ENCODE measurements around the gene SCYGR3. TPM values are rescaled to one million over a fixed set of nuclear protein-coding genes. Genes with fewer than 3 reads are reported as not detected.

SCYGR3 gene
- total RNA-seq, 1 donor from 2014 or later: not detected

DNA sequence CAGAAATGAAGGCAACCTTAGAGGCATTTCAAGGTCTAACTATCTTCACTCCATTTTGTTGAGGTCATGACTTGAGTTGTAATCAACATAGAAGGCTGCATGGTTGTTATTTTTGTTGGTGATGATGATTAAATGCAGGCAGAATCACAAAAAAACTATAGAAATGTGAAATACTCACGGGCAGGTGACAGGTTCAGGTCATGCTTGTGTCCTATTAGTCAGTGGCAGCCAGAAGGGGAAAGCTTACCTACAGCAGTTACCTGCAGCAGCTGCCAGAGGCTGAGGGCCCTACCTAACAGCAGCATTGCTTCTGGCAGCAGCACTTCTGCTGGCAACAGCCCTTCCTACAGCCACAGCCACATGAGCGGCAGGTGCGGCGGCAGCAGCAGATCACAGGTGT is 394 bp downstream of the SCYGR3 start:
- Histone ChIP-seq H3K9me3 (no peaks in the 10 kb centered on the region), H3K4me3 (no peak overlapping the region), H3K27ac (no peak overlapping the region), H3K36me3 (no peaks in the 10 kb centered on the region), H3K27me3 (no peaks in the 10 kb centered on the region), H3K4me1 (no peaks in the 10 kb centered on the region)
- no peak for ATAC-seq
- intact Hi-C loops (cut with DNase I): no loop called here
- DNase-seq: no peak
- TF ChIP-seq, protein P1, sequence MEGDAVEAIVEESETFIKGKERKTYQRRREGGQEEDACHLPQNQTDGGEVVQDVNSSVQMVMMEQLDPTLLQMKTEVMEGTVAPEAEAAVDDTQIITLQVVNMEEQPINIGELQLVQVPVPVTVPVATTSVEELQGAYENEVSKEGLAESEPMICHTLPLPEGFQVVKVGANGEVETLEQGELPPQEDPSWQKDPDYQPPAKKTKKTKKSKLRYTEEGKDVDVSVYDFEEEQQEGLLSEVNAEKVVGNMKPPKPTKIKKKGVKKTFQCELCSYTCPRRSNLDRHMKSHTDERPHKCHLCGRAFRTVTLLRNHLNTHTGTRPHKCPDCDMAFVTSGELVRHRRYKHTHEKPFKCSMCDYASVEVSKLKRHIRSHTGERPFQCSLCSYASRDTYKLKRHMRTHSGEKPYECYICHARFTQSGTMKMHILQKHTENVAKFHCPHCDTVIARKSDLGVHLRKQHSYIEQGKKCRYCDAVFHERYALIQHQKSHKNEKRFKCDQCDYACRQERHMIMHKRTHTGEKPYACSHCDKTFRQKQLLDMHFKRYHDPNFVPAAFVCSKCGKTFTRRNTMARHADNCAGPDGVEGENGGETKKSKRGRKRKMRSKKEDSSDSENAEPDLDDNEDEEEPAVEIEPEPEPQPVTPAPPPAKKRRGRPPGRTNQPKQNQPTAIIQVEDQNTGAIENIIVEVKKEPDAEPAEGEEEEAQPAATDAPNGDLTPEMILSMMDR (IDR thresholded peaks at IDR 0.05): no peak

DNA sequence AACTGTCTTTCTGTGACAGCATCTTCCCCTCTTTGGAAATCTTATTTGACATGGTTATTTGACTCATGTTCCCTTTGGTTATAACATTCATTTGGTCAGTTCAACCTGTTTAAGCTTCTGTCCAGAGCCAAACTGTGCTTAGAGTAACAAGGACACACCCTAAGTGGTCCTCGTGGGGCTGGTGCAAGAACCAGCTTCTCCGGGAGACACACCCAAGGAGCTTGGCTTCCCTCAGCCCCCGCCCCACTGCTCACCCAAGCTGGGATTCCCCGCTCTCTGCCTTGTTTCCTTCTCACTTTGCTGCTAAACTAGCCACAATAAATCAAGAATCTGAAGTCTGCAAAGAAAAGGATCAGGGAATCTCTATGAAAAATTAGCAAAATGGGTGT is 1.4 kb downstream of the SCYGR3 start:
- no peak overlapping the region for H3K27ac ChIP-seq
- ATAC-seq (peak; percentile 69), DNase-seq (no peak)
- H3K27me3 ChIP-seq: no peaks in the 10 kb centered on the region
- intact Hi-C loops (cut with DNase I): no loop called here
- TF ChIP-seq, protein P1 (IDR thresholded peaks at IDR 0.05): no peak
- no peak overlapping the region for H3K4me3 ChIP-seq
- no peaks in the 10 kb centered on the region for H3K36me3 ChIP-seq
- H3K9me3 ChIP-seq: no peaks in the 10 kb centered on the region
- H3K4me1 ChIP-seq: no peaks in the 10 kb centered on the region

DNA sequence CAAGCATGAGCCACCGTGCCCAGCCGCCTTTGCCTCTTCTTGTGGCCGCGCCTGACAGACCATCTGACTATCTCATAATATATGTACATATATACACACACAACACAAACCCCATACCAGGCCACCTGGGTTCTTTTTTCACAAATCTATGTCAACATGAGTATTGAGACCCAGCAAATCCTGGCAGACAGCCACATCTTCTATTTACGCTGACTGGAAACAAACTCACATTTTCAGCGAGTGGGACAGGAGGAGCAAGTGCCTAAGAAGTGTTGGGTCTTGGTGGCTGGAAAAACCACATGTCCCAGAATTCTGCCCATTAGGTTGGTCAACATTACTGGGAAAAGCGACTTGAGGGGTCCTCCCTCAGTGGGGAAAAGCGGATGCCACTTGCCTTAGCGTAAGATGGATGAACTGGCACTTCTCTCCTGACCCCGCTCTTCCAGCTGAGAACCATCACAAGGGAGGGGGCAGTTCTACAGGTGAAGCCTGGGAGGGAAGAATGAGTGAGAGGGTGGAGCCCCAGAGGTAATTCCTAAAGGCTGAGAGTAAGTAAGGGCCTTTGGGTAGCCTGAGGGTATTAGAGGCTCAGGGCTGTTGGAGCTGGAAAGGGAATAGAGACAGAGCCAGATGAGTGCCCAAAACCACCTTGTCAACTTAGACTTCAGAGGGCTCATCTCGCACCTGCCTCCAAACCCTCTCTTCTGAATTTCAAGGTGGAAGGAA is 1.9 kb downstream of the SCYGR3 start:
- no peak for ATAC-seq
- TF ChIP-seq, protein P1 (IDR thresholded peaks at IDR 0.05): no peak
- Histone ChIP-seq H3K4me1 (no peaks in the 10 kb centered on the region), H3K36me3 (no peaks in the 10 kb centered on the region), H3K9me3 (no peaks in the 10 kb centered on the region), H3K27ac (no peak overlapping the region), H3K4me3 (no peak overlapping the region), H3K27me3 (no peaks in the 10 kb centered on the region)
- intact Hi-C loops (cut with DNase I): no loop called here
- no peak for DNase-seq

DNA sequence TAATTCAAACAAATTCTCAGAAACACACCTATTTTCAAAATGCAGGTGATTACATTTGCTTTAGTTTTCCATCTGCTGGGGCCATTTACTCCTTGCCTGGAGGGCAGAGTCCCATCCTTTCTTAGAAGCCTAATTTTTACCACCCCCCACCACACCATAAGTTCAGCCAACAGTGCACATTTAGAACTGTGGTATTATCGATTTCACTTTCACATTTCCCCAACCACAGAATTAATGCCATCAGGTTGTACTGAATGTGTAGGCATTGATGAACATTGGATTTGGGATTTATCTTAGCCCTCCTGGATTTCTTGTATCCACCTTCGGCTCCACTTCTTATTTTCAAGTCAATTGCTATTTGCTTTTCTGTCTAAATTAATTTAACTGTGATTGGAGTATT is 4.5 kb downstream of the SCYGR3 start:
- H3K4me1 ChIP-seq: no peaks in the 10 kb centered on the region
- intact Hi-C loops (cut with DNase I): no loop called here

DNA sequence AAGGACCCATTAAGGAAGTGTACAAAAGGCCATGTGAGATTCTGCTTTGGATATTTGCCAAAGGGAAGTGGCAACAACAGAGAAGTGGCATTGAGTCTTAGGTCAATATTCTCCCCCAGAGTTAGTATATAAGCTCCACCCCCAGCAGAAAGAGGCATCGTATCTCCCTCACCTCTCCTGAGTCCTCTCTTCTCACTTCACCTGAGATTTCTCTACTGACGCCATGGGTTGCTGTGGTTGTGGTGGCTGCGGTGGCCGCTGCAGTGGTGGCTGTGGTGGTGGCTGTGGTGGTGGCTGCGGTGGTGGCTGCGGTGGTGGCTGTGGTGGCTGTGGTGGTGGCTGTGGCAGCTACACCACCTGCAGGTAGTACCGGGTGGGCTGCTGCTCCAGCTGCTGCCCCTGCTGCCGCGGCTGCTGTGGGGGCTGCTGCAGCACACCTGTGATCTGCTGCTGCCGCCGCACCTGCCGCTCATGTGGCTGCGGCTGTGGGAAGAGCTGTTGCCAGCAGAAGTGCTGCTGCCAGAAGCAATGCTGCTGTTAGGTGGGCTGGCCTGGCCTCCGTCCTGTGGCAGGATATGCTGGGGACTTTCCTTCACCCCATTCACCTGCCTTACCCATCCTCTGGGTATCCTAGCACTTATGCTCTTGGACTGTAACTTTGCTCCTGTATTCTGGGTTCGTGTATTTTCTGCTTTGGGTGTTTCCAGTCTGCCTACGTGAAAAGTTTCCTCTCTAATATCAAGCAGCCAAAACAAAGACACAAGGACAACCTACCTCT is 5.9 kb downstream of the SCYGR3 start:
- intact Hi-C loops (cut with DNase I): no loop called here
- H3K36me3 ChIP-seq: no peaks in the 10 kb centered on the region
- no peaks in the 10 kb centered on the region for H3K27me3 ChIP-seq
- H3K9me3 ChIP-seq: no peaks in the 10 kb centered on the region
- peak; percentile 85 for ATAC-seq
- no peak overlapping the region for H3K27ac ChIP-seq
- H3K4me1 ChIP-seq: no peaks in the 10 kb centered on the region
- no peak overlapping the region for H3K4me3 ChIP-seq
- TF ChIP-seq, protein P1 (IDR thresholded peaks at IDR 0.05): no peak
- no peak for DNase-seq

More for the DNA sequence above, 4.5 kb downstream of the SCYGR3 start:
- Histone ChIP-seq H3K4me3 (no peak overlapping the region), H3K36me3 (no peaks in the 10 kb centered on the region), H3K27me3 (no peaks in the 10 kb centered on the region), H3K9me3 (no peaks in the 10 kb centered on the region), H3K27ac (no peak overlapping the region)
- DNase-seq (no peak), ATAC-seq (no peak)
- TF ChIP-seq, protein P1 (IDR thresholded peaks at IDR 0.05): no peak
